Right lobe of liver (tissue), 6 donors: ENCODE results near the gene TBCA. TPM values are rescaled to one million over a fixed set of nuclear protein-coding genes. Genes with fewer than 3 reads are reported as not detected.

Experiments used
- ATAC-seq, 4 donors: fragments of 200-7000 bp; cut with Tn5 transposase; one replicate each; pipeline ENCODE4 v1.9.1; 2020; ENCODE audit warnings: mild to moderate bottlenecking in 4 of 4, moderate library complexity in 4 of 4
- DNase-seq, 3 donors: peaks; one replicate each; pipeline ENCODE4 v3.0.0-alpha.2; 2020
- H3K27ac ChIP-seq, 3 donors: fragments of 200-600 bp; one replicate each; pipeline ENCODE4 v1.8.0; 2022
- H3K27me3 ChIP-seq, 2 donors: fragments of 200-600 bp; one replicate each; pipeline ENCODE4 v1.8.0; 2022
- H3K36me3 ChIP-seq, 4 donors: fragments of 200-600 bp; sonication (generic) in 1 of 4; one replicate each; pipeline versions ENCODE4 v1.5.1 to v1.8.0; 2017 to 2022; ENCODE audit warnings: control low read depth in 1 of 4
- H3K4me1 ChIP-seq, 4 donors: fragments of 200-600 bp; sonication (generic) in 1 of 4; one replicate each; pipeline versions ENCODE4 v1.5.1 to v1.8.0; 2017 to 2022; ENCODE audit warnings: control low read depth in 1 of 4
- H3K4me3 ChIP-seq, 3 donors: fragments of 200-600 bp; one replicate each; pipeline ENCODE4 v1.8.0; 2022
- H3K9me3 ChIP-seq, 4 donors: fragments of 200-600 bp; sonication (generic) in 1 of 4; one replicate each; pipeline versions ENCODE4 v1.5.1 to v1.8.0; 2017 to 2022; ENCODE audit warnings: control low read depth in 1 of 4
- POLR2A ChIP-seq: fragments of 450-650 bp; IDR thresholded peaks from one replicate; pipeline ENCODE4 v1.6.1; 2017; ENCODE audit warnings: antibody characterized with exemption, mild to moderate bottlenecking
- WGBS: methylation state at CpG from one replicate; pipeline ENCODE4 v1.1.6; 2018; ENCODE audit warnings: low coverage, low lambda C conversion rate; ENCODE audit not compliant: insufficient coverage; ENCODE audit errors: missing lambda C conversion rate; 5-methylcytosine and 5-hydroxymethylcytosine counted together
- intact Hi-C, 2 donors: fragments of 100-400 bp; cut with DNase I; formaldehyde crosslinking; loops; one replicate each; pipeline versions ENCODE4 v1.11.2 to v1.14.1; 2022
- total RNA-seq, 6 experiments: library from RNA; depleted of rRNA in 2 of 6; stranded (reverse); fragments of >200 nt in 2 of 6; fragmentation: NEBNext Ultra II Directional in 3 of 6; extraction: Animal tissue kit (Norgen Biotek cat#: 25700) in 3 of 6; gene quantifications; one replicate each; pipeline versions ENCODE4 v1.1.0 to v1.2.4, GENCODE V29; 2016 to 2023
- TF ChIP-seq, protein P1 (sequence below), 4 donors: fragments of 200-600 bp in 3 of 4; fragments of 450-650 bp in 1 of 4; IDR thresholded peaks; one replicate each; pipeline versions ENCODE4 v1.5.1 to v1.8.0; 2016 to 2022; ENCODE audit warnings: antibody characterized with exemption in 4 of 4, mild to moderate bottlenecking in 2 of 4
- donor health status: DM: no; HTN: yes; CAD: no.
- donor health status: DM: no; HTN: no; CAD: no.
- donor health status: DM: no; HTN: no; CAD: no.
- donor health status: DM: no; HTN: yes; CAD: no.
- donor health status: DM: no; HTN: yes; CAD: no.

Gene TBCA
- total RNA-seq, 6 experiments from 2014 or later = 92.1 to 165 (median 127) TPM

DNA sequence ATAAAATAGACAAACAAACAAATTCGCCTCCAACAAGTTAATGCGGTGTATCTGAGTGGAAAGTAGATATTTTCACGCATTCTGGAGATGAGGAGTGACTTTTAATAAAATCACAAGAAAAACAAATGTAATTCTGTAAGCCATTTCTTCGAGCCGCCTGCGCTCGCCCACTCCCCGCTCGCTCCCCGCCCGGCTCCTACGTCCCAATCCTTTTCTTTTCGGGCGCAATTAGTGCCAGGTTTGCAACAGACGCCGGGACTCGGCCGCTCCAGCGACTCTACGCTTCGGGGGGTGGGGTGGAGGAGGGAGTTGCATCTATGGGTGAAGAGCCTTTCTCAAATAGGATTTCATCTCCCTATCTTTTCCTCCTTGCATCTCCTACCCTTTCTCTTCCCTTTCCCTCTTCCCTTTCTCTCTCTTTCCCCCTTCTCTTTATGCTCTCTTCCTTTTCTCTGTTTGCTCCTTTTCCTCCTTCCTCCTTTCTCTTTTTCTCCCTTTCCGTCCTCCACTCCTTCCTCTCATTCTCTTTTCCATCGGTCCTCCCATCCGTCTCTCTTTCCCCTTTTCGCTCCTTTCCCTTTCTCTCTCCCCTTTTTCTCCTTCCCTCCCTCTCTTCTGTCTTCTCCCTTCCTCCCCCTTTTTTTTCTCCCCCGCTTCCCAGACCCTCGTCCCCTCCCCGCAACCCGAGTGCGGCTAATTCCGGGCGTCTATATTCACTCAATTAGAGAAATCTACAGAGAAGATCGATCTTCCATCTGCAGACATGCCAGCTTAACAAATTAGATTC is 131.6 kb downstream of the TBCA start:
- TF ChIP-seq, protein P1, sequence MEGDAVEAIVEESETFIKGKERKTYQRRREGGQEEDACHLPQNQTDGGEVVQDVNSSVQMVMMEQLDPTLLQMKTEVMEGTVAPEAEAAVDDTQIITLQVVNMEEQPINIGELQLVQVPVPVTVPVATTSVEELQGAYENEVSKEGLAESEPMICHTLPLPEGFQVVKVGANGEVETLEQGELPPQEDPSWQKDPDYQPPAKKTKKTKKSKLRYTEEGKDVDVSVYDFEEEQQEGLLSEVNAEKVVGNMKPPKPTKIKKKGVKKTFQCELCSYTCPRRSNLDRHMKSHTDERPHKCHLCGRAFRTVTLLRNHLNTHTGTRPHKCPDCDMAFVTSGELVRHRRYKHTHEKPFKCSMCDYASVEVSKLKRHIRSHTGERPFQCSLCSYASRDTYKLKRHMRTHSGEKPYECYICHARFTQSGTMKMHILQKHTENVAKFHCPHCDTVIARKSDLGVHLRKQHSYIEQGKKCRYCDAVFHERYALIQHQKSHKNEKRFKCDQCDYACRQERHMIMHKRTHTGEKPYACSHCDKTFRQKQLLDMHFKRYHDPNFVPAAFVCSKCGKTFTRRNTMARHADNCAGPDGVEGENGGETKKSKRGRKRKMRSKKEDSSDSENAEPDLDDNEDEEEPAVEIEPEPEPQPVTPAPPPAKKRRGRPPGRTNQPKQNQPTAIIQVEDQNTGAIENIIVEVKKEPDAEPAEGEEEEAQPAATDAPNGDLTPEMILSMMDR (IDR thresholded peaks at IDR 0.05) = no peak
- peaks cover 30 to 51% of the 10 kb centered on the region in 2 donors for H3K27me3 ChIP-seq
- H3K36me3 ChIP-seq = no peaks in the 10 kb centered on the region
- no peaks in the 10 kb centered on the region for H3K9me3 ChIP-seq
- DNase-seq (no peak), ATAC-seq (no peak)
- peaks cover 0 to 8% (median 3%) of the 10 kb centered on the region in 4 donors for H3K4me1 ChIP-seq
- intact Hi-C loops = loop anchor here in 1 of 2 donors (10.0 kb wide), 1 partner anchor 360 kb away; no protein-coding TSS in a partner anchor
- H3K4me3 ChIP-seq = no peak overlapping the region
- no peak overlapping the region for H3K27ac ChIP-seq
- WGBS = 9% methylated on average over 31 of the region's 33 CpGs

DNA sequence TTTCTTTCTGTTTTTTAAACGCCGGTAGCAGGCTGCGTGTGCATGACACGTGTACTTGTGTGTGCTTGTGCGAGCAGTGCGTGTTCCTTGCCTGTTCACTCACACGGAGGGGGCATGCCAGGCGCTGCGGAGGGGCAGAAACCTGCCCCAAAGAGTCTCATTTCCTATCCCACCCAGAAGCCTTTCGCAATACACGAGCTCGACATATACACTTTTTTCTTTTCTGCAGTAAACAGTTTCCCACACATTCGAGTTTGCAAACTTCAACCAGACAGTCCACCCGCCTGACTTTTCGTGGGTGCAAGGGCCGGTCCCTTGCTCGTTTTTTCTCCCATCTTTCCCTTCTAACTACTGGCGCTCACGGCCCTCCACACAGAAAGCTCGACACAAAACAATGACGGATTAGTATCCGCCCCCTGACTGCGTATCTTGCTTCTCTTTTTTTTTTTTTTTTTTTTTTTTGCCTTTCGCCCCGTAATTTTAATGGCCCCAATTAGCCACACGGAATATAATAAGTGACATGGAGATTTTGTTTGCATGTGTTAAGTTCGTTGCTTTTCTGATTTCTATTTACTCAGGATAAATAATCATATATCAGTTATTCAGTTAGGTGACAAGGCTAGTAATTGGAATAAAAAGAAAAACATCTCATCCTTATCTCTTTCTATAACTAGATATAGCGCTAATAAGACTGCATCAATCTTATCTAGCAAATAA is 132.3 kb downstream of the TBCA start:
- Histone ChIP-seq H3K4me3 (no peak overlapping the region), H3K27ac (no peak overlapping the region), H3K9me3 (no peaks in the 10 kb centered on the region), H3K36me3 (no peaks in the 10 kb centered on the region), H3K27me3 (peaks cover 35 to 58% of the 10 kb centered on the region in 2 donors), H3K4me1 (peaks cover 0 to 8% (median 3%) of the 10 kb centered on the region in 4 donors)
- TF ChIP-seq, protein P1 (IDR thresholded peaks at IDR 0.05) = no peak
- TF ChIP-seq POLR2A = no peak
- WGBS = 7% methylated on average over 23 of the region's 28 CpGs
- ATAC-seq (no peak), DNase-seq (no peak)
- intact Hi-C loops = loop anchor here in 1 of 2 donors (10.0 kb wide), 1 partner anchor 361 kb away; no protein-coding TSS in a partner anchor

DNA sequence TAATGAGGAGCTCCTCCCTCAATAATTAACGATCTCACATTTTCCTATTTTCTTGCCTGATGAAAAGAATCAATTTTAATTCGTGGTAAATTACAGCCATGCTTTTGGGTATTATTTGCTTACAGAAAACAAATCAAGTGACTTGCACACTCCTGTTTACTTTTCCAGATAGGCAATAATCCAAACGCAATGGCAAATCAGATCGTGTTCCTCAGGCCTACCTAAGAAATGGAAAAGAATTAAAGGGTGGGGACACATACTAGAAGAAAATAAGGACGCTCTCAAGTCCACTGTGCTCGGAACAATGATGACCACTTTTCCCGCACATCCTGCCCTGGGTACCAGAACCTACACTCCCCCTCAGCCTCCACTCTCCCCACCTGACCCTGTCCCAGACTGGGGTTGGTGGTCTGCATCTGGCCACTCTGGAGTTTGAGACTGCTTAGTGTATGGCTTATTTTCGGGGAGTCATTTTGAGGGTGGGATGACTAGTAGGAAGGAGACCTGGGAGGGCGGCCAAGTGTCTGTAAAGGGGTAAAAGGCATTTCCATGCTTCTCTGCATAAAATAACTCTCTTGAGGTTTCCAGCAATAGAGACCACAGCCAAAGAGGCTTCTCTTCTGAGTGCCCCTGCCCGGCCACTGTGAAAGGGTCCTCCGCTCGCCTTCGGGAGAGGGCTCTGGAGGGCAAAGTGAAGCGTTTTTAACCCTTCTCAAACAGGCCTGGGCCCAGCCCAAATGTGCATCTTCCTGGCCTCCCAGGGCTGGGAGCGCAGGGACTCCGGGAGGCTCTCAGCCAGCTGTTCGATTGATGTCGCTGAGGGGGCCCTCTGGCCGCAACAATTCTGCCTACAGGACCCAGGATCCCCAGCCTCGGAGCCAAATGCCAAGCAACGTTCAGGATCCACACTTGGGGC is 133.1 kb downstream of the TBCA start:
- H3K4me1 ChIP-seq = peaks cover 0 to 10% (median 4%) of the 10 kb centered on the region in 4 donors

More for the DNA sequence above, 133.1 kb downstream of the TBCA start:
- WGBS = 9% methylated on average over 16 of the region's 21 CpGs
- Histone ChIP-seq H3K36me3 (no peaks in the 10 kb centered on the region), H3K9me3 (no peaks in the 10 kb centered on the region), H3K27me3 (peaks cover 35 to 65% of the 10 kb centered on the region in 2 donors), H3K4me3 (no peak overlapping the region), H3K27ac (no peak overlapping the region)
- TF ChIP-seq, protein P1 (IDR thresholded peaks at IDR 0.05) = no peak
- no peak for DNase-seq
- intact Hi-C loops = loop anchor here in 1 of 2 donors (10.0 kb wide), 1 partner anchor 362 kb away; no protein-coding TSS in a partner anchor
- ATAC-seq = no peak
